HEK293T (cell line): ENCODE results near the gene MRPS27.

Experiments
- CTCF ChIA-PET: fragments of 350-600 bp; formaldehyde crosslinking; extraction: SDS; loops from one replicate; lab custom pipeline; 2021; ENCODE audit warnings: antibody characterized with exemption, inconsistent platforms; lab: Yijun Ruan, JAX
- POLR2A ChIA-PET: fragments of 350-600 bp; formaldehyde crosslinking; extraction: SDS; loops from one replicate; lab custom pipeline; 2020; ENCODE audit warnings: antibody characterized with exemption, inconsistent platforms; lab: Yijun Ruan, JAX
- DNase-seq: peaks from one replicate; pipeline ENCODE4 v3.0.0; 2012; ENCODE audit warnings: mixed read lengths; ENCODE audit errors: extremely low spot score
- ARNT ChIP-seq: fragments of 450-650 bp; IDR thresholded peaks from 2 replicates; pipeline ENCODE4 v1.6.1; 2017; ENCODE audit warnings: mild to moderate bottlenecking
- BHLHE40 ChIP-seq: fragments of 450-650 bp; IDR thresholded peaks from 2 replicates; pipeline ENCODE4 v1.6.1; 2016; ENCODE audit warnings: mild to moderate bottlenecking, moderate library complexity, borderline replicate concordance
- CTBP1 ChIP-seq: fragments of 450-650 bp; IDR thresholded peaks from 2 replicates; pipeline ENCODE4 v1.6.1; 2016; ENCODE audit warnings: borderline replicate concordance
- ELF4 ChIP-seq: fragments of 450-650 bp; IDR thresholded peaks from 2 replicates; pipeline ENCODE4 v1.6.1; 2017; ENCODE audit warnings: antibody characterized with exemption
- FOXA1 ChIP-seq: fragments of 450-650 bp; IDR thresholded peaks from 2 replicates; pipeline ENCODE4 v1.6.1; 2016; ENCODE audit warnings: mild to moderate bottlenecking
- FOXK2 ChIP-seq: fragments of 450-650 bp; IDR thresholded peaks from 2 replicates; pipeline ENCODE4 v1.6.1; 2016; ENCODE audit warnings: mild to moderate bottlenecking
- FOXM1 ChIP-seq: fragments of 450-650 bp; IDR thresholded peaks from 2 replicates; pipeline ENCODE4 v1.6.1; 2017; ENCODE audit warnings: mild to moderate bottlenecking, borderline replicate concordance
- HDGF ChIP-seq: fragments of 450-650 bp; IDR thresholded peaks from 2 replicates; pipeline ENCODE4 v1.6.1; 2017; ENCODE audit warnings: antibody characterized with exemption, borderline replicate concordance
- L3MBTL2 ChIP-seq: fragments of 450-650 bp; conservative IDR thresholded peaks from 2 replicates; pipeline ENCODE4 v1.6.1; 2016; ENCODE audit warnings: mild to moderate bottlenecking
- LEF1 ChIP-seq: fragments of 450-650 bp; IDR thresholded peaks from 2 replicates; pipeline ENCODE4 v1.6.1; 2017; ENCODE audit warnings: mild to moderate bottlenecking, borderline replicate concordance
- NFRKB ChIP-seq: fragments of 450-650 bp; IDR thresholded peaks from 2 replicates; pipeline ENCODE4 v1.6.1; 2016; ENCODE audit warnings: mild to moderate bottlenecking, moderate library complexity
- SP1 ChIP-seq: fragments of 450-650 bp; IDR thresholded peaks from 2 replicates; pipeline ENCODE4 v1.6.1; 2017
- SUZ12 ChIP-seq: fragments of 450-650 bp; IDR thresholded peaks from 2 replicates; pipeline ENCODE4 v1.6.1; 2016; ENCODE audit warnings: mild to moderate bottlenecking
- TARDBP ChIP-seq: fragments of 450-650 bp; IDR thresholded peaks from 2 replicates; pipeline ENCODE4 v1.6.1; 2016
- ZNF384 ChIP-seq: fragments of 450-650 bp; IDR thresholded peaks from 2 replicates; pipeline ENCODE4 v1.6.1; 2016
- TF ChIP-seq, protein P1 (sequence below): fragments of 450-650 bp; IDR thresholded peaks from 2 replicates; pipeline ENCODE4 v1.6.1; 2016

MRPS27 gene

DNA sequence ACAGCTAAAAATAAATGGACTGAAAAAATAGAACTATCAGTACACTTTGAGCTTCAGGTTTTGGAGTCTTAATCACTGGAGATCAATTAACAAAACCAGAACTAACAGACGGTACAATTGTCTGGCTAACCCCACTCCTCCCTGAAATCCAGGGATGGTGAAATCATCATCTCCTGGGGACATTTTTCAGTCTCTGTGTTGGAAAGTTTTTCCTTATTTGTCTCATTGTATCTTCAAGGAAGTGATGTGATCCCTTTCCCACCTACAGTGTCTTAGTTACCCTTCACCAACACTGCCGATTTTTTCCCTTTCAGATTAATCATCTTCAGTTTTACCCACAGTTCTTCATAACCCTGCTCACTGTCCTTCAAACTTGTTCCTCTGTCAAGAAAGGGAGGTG, 130.9 kb downstream of the MRPS27 start:
- ChIA-PET CTCF (no interaction called here), POLR2A (no interaction called here)
- no peak for DNase-seq
- TF ChIP-seq BHLHE40: no peak
- no peak for TF ChIP-seq NFRKB
- TF ChIP-seq ELF4: no peak
- TF ChIP-seq SUZ12: no peak
- no peak for TF ChIP-seq HDGF
- no peak for TF ChIP-seq TARDBP
- no peak for TF ChIP-seq CTBP1
- TF ChIP-seq FOXA1: no peak
- no peak for TF ChIP-seq ARNT
- TF ChIP-seq L3MBTL2: no peak
- no peak for TF ChIP-seq LEF1

DNA sequence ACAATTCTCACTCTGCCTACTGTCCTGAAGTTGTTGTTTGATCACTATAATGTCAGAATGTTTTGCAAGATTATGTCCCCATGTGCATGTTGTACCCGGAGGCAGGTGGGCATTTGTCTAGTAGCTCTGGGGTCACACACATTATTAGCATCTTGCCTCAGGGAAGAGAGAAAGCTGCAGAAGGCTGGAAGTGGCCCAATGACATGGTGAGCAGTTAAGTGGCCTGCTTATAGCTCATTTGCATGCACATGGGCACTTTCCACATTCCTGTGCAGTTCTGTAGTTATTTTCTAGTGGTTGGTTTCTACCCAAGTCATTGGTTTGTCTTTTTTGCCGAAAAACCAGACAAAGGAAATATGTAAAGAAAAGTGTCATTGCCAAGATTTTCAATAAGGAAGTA, 131.9 kb downstream of the MRPS27 start:
- no peak for DNase-seq
- POLR2A ChIA-PET: no interaction called here
- TF ChIP-seq NFRKB: no peak
- no peak for TF ChIP-seq SP1
- TF ChIP-seq TARDBP: no peak
- TF ChIP-seq ELF4: no peak
- no peak for TF ChIP-seq ZNF384
- no peak for TF ChIP-seq ARNT
- TF ChIP-seq HDGF: no peak
- no peak for TF ChIP-seq SUZ12
- CTCF ChIA-PET: no interaction called here

DNA sequence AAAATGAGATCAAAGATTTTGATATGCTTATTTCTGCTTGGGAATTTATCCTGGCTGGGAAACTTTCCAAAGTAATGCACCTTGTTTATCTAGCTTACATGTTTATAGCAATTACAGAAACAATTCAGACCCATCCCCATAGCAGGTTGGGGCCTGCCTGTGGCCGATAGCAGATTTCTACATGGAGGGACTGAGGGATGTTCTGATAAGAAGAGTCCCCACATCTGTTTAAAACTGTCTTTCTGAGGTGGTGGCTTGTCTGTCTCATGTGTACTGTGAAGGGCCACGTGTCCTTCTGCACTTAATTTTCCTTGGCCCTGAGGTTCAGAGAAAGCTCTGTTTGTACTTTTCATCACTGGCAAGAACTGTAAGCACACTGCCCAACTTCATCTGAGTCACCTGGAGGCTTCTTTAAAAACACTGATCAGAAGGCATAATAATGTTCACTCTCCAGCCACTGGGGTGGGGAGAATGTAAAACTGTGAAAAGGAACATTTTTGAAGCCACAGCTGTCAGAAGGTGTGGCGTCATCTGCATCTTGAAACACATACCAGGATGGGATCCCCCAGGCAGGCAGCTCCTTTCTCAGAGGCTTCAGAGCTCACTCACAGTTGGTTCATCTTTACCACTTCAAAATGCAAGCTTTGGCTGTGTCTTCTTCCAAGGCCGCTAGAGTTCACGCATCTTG, 132.5 kb downstream of the MRPS27 start:
- POLR2A ChIA-PET: no interaction called here
- CTCF ChIA-PET: no interaction called here

DNA sequence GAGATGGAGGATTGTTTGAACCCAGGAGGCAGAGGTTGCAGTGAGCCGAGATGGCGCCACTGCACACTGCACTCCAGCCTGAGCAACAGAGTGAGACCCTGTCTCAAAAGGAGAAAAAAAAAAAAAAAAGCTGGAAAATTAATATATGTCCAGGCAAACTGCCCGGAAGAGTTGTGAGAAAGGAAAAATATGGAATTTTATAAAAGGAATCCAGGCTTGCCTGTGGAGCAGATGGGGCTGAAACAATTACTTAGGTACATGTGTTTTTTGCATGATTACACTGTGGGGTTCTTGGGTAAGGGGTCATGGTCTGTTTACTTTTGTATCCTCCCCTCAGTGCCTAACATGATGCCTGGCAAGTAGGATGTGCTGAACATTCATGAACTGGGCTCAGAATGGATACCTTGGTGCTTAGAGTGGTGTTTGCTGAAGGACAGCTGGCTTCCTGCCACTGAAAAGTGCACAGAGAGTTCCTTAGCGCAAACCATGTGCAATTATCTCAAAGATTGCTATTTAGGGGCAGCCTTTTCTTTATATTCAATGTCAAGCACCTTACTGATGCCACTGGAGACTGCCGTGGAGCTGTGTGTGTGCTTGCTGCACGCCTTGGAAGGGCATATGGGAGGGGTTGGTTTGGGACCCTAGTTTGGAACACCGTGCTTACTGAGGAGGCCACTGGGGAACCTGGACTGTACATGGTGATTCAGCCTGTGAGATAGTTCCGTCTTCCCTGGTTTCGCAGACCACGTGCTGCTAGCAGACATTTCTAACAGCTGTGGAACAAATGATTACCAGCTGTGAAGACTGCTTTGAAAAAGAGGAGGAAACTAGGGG, 134.3 kb downstream of the MRPS27 start:
- ChIA-PET POLR2A (no interaction called here), CTCF (no interaction called here)
- TF ChIP-seq TARDBP: no peak
- no peak for TF ChIP-seq FOXK2
- no peak for TF ChIP-seq FOXA1
- DNase-seq: no peak

More for the DNA sequence above, 132.5 kb downstream of the MRPS27 start:
- TF ChIP-seq FOXM1 (no peak), BHLHE40 (no peak), FOXK2 (no peak), SP1 (no peak), L3MBTL2 (no peak), FOXA1 (no peak), ZNF384 (no peak), TARDBP (no peak), CTBP1 (no peak), ARNT (no peak), HDGF (no peak), ELF4 (no peak), SUZ12 (no peak), LEF1 (no peak), NFRKB (no peak)
- TF ChIP-seq, protein P1, sequence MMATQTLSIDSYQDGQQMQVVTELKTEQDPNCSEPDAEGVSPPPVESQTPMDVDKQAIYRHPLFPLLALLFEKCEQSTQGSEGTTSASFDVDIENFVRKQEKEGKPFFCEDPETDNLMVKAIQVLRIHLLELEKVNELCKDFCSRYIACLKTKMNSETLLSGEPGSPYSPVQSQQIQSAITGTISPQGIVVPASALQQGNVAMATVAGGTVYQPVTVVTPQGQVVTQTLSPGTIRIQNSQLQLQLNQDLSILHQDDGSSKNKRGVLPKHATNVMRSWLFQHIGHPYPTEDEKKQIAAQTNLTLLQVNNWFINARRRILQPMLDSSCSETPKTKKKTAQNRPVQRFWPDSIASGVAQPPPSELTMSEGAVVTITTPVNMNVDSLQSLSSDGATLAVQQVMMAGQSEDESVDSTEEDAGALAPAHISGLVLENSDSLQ: no peak
- no peak for DNase-seq

DNA sequence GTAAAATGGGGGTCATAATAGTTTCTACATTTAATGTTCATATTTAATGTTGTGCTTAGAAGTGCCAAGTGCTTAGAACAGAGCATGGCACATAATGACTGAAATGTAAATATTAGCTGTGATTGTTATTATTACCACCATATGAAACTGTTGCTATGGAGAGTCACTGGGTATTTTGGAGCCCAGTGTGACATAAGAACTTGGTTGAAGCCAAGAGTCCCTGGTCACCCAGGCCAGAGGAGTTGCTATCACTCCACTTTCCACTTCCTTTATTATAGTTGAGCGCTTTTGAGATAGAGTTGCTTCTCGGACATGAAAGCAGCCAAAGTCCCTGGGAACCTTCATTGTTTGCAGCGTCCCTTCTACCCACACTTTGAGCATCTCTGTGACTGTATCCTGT, 135.6 kb downstream of the MRPS27 start:
- no peak for DNase-seq
- CTCF ChIA-PET: no interaction called here
- TF ChIP-seq FOXM1 (no peak), LEF1 (no peak), ELF4 (no peak), FOXK2 (no peak), SUZ12 (no peak), SP1 (no peak), ZNF384 (no peak), L3MBTL2 (no peak), BHLHE40 (no peak), NFRKB (no peak), TARDBP (no peak), FOXA1 (no peak), CTBP1 (no peak), HDGF (no peak), ARNT (no peak)
- TF ChIP-seq, protein P1: no peak
- POLR2A ChIA-PET: no interaction called here

DNA sequence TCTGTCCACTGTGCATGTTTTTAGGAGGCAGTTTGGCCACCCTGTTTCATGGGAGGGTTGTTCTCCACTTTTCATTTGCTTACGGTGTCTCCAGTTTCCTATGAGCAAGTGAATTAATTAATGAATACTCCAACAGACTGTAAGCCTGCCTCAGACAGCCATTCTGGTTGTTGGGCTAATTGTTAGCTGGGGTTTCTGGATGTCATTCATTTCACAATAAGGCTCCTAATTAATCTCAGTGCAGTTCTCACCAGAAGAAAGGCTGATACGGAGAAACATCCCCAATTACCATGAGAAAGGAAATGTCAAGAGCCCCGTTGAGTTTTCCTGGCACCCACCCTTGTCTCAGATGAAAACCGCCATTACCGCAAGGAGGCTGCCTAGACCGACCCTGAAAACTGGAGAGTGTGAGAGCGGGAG, 136.9 kb downstream of the MRPS27 start:
- POLR2A ChIA-PET: no interaction called here
- TF ChIP-seq, protein P1: no peak
- TF ChIP-seq ELF4: no peak
- TF ChIP-seq HDGF: no peak
- no peak for TF ChIP-seq L3MBTL2
- no peak for TF ChIP-seq TARDBP
- TF ChIP-seq SUZ12: no peak
- TF ChIP-seq FOXK2: no peak
- TF ChIP-seq FOXA1: no peak
- TF ChIP-seq ZNF384: no peak
- TF ChIP-seq CTBP1: no peak
- TF ChIP-seq SP1: no peak
- TF ChIP-seq BHLHE40: no peak
- no peak for TF ChIP-seq FOXM1
- TF ChIP-seq ARNT: no peak
- TF ChIP-seq NFRKB: no peak
- TF ChIP-seq LEF1: no peak
- CTCF ChIA-PET: no interaction called here
- no peak for DNase-seq
